Stimulated activated CD4-positive, alpha-beta T cell treated with anti-CD3 and anti-CD28 coated beads, TNF-alpha, amount 100 ng/mL, for 24 hours (primary cell): ENCODE results near the gene LZIC.
"Not testable (repeated sequence)": the region's sequence is repeated elsewhere in the genome, so short reads cannot be mapped to it uniquely, and the experiment has no call there.

Experiments
- DNase-seq, 3 experiments: peaks; one replicate each; pipeline ENCODE4 v3.0.0-alpha.2; 2020; ENCODE audit warnings: low read depth in 3 of 3

The LZIC gene

GRCh38 chr1:9942939-9943788 lies at the start of gene LZIC, which contains the start of gene NMNAT1:
TSS of gene LZIC (minus strand) at chr1:9943391. CDS start at chr1:9936619, 6,772 bp downstream.
TSS of gene NMNAT1 (plus strand) at chr1:9943475. CDS start at chr1:9972074, 28,599 bp downstream.
- peak; percentile 82 to 93 (median 83) for DNase-seq

DNA sequence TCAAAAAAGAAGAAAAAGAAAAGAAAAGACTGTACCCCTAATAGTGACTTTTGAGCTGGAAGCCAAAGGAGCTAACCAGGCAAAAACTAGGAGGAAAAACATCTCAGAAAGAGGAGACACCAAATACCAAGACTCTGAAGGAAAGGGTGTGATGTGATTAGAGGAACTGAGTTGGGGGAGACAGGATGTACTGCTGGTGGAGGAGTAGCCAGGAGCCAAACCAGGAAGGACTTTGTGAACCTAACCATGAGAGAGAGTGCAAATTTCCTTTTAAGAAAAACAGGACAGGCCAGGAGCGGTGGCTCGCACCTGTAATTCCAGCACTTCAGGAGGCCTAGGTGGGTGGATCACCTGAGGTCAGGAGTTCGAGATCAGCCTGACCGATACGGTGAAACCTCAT lies 49.7 kb upstream of the LZIC start:
- no peak for DNase-seq

DNA sequence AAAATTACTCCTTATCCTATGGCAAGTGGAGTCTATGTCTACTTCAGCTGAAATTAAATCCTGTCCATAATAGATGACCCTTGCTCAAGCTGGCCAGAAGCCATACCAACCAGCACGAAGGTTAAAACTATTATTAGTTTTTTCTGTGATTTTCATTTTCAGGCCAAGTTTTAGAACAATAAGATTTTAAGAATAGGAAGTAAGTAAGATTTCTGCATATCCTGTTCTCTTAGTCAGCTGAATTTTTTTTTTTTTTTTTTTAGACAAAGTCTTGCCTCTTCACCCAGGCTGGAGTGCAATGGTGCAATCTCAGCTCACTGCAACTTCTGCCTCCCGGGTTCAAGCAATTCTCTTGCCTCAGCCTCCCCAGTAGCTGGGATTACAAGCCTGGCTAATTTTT lies 47.8 kb upstream of the LZIC start:
- no peak for DNase-seq

DNA sequence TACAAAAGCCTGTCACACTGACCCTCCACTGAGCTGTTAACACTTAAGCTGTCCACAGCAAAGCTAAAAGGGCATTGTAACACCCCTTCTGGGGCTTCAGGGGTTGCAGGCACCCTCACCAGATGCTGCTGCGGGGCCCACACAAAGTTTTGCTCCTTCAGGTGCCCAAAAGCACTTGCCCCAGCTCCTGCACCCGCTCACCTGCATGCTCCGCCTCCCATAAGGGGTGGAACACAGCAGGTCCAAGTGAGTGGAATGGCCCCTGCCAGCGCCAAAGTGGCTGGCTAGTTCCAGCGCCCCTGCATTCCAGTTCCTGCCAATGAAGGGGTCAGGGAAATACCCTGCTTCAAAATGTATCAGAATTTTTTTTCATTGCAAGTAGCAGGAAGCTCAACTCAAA lies 46.6 kb upstream of the LZIC start:
- DNase-seq, result no peak

DNA sequence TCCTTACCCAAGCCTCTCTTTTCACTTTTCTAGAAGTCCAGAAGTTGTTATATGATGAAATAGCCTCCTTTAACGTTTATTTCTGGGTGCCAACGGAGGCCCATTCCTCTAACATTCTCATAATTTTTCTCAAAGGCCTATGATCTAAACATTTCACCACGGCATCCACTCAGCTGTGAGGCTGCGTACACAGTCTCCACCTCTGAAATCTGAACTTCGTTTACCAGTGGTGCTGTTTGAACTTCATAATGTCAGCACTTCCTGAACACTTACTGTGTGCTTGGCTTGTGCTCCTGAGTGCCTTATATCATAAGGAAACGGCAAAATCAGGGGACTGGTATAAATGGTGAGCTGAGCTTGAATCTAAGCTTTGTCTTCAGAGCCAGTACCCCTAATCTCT lies 41.8 kb upstream of the LZIC start:
- DNase-seq, result no peak

DNA sequence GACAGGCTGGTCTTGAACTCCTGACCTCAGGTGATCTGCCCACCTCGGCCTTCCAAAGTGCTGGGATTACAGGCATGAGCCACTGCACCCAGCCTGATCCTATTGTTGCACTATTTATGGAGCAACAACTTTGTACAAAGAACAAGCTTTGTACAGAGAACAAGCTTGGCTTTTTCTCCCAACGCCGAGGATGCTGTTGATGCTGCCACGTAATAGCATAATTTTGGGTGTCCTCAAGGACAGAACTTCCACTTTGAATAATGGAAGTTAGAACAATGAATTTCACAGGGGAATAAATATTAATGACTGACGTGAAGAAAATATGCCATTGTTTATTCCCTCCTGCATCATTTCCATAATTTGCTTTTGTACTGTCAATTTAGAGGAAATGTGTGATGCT lies 41.1 kb upstream of the LZIC start:
- DNase-seq, result no peak

DNA sequence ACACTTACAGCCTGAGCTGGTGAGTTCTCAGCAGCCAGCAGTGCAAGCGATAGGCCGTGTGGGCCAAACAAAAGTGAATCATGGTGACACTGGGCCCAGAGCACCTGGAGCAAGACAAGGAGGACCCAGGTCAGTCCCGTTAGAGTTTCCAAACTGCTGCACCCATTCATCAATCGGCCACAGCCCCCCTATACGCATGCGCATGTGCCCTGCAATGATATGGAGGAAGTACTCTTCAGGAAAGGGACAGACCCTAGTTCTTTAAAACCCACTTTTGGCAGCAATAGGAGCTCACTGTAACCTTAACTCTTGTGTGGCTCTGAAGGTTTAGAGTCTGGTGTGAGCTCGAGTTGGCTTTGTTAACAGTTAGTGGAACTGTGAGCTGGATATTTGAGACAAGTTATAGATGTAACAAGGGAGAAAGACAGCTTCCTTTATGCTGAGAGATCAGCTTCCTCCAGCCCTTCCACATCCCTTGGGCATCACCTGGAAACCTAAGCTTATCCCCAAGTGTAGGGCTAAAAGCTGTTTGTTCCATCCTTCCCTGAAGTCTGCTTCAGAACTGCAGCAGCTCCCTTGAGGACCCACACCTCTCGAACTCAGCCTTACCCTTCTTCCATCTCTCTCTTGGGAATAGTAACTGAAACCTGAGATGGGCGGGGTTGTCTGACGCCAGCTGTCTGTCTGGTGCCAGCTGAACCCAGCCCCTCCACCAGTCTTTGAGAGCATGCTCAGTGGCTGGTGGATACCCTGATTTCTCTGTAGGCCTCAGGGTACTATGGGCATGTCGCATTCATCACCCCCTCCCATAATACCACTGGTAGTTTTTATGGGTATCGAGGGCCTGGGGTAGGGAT lies 17.7 kb upstream of the LZIC start:
- no peak for DNase-seq

DNA sequence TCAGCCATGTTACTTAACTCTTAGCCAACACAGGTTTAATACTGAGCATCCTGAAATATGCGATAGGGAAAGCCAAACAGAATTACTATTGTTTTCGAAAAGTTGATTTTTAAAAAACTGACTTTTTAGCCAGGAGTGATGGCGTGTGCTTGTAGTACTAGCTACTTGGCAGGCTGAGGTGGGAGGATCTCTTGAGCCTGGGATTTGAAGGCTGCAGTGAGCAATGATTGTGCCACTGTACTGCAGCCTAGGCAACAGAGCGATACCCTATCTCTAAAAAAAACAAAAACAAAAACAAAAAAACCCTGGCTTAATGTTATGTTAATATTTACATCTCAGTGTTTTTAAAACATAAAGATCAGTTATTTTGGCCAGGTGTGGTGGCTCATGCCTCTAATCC lies 16.8 kb upstream of the LZIC start:
- no peak for DNase-seq

DNA sequence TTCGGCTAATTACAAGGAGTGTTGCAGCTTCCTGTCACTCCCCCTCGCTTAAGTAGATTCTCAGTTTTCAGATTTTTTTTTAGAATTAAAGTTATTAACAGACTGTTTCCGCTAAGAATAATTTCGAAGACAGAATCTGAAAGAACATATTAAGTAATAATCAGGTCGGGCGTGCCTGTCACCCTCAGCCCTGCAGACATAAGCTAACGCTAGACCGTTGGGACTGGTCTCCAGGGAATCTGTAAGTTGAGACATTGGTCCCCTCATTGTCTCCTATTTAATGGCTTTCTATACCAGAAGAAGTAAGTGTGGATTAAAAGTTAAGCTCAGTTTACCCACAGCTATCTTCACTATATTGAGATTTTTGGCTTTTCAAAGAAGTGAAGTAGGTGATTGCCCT lies 14.5 kb upstream of the LZIC start:
- no peak for DNase-seq

DNA sequence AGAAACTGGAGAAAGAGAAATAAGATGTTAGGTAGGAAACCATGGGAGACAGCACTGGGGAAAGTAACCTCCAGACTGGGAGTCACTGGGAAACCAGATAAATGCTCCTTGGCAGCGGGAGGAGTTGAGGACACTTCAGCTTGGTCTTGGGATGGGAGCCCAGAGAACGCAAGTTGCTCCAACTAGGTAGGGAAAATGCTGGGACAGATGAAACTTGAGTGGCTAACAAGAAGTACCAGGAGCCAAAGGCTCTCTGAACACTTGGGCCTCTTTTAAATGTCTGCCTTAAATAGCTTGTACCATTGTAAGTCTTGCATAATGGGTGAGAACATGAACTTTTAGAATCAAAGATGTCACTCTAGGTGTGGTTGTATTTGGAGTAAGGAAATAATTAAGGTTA lies 3.1 kb upstream of the LZIC start:
- DNase-seq, result no peak

DNA sequence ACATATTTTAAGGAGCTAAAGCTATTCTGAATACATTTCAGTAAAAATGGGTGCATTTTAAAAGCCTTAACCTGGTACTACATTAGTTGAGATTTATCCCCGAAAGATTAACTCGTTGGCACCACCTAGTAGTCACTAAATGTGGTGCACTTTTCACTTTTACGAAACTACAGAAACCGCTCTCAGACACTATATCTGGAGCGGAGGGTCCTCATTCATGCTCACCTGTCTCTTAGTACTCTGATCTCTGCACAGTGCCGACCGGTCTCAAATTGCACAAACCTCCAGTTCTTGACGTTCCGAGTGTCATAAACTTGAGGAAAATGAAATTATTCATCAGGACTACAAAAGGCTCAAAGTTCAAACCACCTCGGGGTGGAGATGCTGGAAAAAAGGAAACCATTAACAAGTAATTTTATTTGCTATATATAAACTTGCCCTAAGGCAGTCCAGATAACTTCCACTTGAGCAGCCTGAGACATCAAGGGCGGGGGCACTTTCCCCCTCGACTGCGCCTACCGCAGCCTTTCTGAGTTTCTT lies 722 bp downstream of the LZIC start:
- no peak for DNase-seq

DNA sequence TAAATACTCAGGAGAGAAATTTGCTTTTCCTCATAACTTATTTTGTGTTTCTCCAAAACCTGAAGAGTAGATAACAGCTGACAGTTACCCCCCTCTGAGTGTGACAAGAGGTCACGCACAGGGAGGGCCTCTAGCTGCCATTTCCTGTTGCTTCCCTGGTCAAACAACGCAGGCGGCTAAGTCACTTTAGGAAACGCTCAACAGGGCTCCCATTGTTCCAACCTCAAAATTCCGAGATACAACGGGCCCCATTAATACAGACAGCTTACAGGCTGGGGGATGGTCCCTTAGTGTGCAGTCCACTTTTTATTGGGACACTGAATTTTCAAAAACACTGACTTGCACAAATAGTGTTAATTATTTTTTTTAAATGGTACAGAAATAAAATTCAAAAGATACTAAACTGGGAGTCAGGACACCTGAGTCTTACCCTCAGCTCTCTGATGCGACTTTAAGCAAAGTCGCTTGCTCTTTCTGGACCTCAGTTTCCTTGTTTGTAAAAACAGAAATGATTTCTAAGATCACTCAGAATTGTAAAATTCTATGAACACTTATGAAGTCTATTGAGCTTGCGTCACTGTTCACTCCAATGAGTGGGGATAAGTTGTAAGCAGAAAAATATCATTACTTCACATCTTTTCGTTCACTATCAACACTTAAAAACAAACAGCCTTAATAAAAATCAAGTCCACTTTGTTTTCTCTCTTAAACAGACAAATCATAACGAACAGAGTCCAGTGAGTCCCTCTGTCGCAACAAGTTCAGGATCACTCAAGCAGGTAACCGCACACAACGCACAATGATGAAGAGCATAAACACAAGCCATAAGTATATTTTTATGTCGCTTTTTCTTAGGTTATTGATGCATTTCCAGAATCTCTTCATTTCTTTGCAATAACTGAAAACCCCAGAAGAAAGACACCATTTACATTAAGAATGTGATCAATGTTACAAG lies 13.5 kb downstream of the LZIC start:
- DNase-seq, result no peak

DNA sequence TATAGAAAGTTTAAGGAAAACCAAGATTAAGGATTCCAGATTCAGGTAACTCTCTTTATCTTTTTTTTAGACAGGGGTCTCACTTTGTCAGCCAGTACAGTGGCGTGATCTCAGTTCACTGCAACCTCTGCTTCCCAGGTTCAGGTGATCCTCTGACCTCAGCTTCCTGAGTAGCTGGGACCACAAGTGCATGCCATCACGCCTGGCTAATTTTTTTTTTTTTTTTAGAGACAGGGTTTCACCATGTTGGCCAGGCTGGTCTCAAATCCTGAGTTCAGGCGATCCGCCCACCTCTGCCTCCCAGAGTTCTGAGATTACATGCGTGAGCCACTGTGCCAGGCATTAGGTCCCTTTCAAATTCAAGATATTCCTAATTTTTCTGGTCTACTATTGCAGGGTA lies 15.9 kb downstream of the LZIC start:
- no peak for DNase-seq

DNA sequence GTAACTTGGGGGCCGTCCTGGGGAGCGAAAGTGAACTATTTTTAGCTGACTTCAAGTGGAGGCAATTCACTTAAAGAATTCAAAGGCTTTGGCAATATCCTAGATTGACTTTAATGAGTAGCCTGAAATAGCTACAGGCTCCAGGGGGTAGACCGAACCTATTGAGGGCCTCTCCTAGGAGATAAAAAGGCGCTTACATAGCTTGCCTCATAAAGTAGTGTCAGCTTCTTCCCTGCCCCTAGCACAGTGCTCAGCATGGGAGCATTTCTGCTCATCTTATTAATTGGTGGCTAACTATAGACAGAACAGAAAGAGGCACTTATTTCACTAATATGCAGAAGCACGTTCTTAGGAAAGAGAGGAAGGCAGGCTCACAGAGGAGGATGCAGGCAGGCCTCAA lies 20.8 kb downstream of the LZIC start:
- no peak for DNase-seq

GRCh38 chr1:9920606-9921005 lies 22.6 kb downstream of the LZIC start:
- no peak for DNase-seq

- DNase-seq, result no peak
These were observed 25.3 kb downstream of the LZIC start for GRCh38 chr1:9917901-9918300.

GRCh38 chr1:9917495-9917894 lies 25.7 kb downstream of the LZIC start:
- DNase-seq, result not testable (repeated sequence)

DNA sequence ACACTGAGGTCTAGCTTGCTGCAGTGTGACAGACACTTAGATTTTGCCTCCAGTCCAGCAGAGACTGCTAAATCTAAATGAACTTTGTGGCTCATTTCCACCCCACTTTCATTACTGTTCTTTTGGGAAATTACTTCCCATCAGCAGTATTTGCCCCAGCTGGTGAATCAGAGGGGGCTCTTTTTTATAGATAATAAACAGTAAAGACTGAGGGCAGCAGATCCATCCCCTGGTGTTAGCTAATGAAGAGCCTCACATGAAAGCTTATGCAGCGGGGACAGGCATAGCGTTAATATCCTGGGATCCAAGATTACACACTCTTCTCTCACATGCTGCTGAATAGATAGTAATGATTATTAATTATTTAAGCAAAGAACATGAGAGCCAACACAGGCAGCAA lies 26.7 kb downstream of the LZIC start:
- no peak for DNase-seq

GRCh38 chr1:9914610-9914937 lies 28.6 kb downstream of the LZIC start:
- DNase-seq, result no peak

DNA sequence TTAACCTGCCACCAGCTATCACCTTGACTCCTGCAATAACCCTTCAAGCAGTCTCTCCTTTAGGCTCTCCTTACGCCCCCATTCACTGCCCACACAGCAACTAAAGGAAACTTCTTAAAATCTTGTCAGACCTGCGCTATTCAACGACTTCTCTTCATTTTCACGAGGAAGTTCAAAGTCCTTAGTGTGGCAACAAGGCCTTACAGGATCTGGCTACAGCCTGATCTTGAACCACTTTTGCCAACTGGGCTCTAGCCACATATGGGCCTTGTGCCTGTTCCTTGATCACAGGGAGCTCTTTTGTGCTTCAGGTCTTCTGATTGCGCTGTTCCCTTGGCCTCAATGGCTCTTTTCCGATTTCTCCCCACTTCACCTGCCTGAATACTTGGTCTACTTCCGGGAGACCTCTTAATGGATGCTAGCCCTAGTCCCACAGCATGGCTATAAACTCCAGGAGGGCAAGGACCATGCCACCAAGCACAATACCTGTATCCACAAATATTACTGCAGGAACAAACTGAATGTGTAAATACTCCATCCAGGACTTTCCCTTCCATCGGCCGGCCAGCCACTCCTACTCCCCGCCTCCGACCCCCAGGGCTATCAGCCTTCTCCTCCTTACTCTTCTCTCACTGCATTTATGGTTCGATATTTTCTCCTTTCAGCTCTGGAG lies 30.8 kb downstream of the LZIC start:
- no peak for DNase-seq
